GM19193 (cell line): ENCODE measurements around the gene PUM1.

Experiments used
- POLR2A ChIP-seq: IDR thresholded peaks from 4 replicates; pipeline ENCODE4 v1.6.1; 2011; ENCODE audit not compliant: insufficient read depth, insufficient read length; ENCODE audit errors: extremely low read depth

PUM1 gene

DNA sequence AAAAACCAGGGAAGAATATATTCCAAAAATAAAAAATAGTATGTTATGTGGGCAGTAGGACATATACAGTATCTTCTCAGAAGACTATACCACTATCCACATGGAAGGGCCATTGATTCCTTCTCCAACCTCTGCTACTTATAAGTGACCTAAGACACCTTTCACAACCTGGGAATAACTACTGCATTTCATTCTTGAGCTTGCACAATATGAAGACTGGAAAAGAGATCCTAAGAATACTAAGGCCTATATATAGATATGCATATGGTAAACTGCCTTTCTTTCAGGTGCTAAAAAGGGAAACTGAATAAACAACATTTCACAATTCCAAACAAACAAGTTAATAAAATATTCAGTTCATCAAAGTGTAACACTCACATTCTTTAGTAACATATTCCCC lies 125.0 kb downstream of the PUM1 start:
- no peak for TF ChIP-seq POLR2A

DNA sequence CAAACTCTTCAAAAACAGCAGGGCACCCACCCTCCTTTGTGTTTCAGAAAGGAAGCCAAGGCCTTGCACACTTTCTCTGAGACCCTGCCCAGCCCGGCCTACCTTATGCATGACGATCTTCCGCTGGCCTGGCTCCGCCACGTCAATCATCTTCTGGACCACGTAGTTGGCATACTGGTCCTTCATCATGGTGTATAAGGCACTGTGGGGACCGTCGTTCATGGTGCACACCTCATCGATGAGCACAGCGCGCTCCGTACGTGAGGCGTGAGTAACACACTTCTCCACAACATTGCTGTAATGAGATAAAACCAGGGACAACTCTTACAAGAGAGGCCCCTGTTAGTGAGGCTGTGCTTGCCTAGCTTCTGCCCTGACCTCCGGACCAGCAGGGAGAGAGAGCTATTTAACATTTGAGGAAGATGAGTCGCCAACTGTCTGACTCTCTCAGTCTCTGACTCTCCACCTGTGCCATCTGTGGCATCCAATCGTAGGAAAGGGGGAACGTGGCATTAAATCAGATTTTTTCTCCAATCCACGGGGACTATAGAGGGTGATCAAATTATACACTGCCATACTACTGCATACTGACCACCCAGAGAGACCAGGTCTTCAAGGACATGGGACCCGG lies 128.9 kb downstream of the PUM1 start:
- TF ChIP-seq POLR2A, result no peak

DNA sequence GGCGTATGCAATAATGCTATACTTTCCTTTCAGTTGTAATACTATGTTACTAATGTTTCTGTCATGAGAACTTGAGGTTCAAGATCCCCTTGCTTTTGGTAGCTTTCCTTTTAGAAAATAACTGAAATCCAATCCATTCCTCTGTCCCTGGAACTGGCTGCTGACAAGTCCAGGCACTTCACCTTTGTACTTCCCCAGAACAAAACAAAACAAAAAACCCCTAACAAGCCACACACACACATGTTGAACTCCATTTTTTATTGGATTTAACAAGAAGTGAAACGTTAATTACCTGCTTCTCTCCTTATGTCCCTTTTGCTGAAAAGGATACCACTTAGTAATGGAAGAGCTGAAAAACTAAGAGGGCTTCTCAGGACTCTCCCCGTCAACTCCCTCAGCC lies 130.9 kb downstream of the PUM1 start:
- TF ChIP-seq POLR2A, result no peak

DNA sequence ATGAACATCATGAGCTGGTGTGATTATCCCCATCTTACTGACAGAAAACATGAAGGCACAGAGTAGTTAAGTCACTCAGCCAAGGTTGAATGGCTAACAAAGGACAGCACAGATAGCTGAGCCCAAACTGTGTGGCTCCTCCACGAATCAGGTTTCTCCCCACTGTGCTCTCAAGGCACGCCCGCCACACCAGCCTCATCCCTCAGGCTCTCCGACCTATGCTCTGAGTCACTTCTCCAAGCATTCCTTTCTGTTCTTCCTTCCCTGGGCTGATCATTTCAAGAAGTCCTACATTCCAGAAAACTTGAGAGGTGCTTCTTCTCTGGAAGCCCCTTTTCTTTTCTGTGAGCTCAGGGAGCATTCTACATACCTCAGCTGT lies 131.7 kb downstream of the PUM1 start:
- TF ChIP-seq POLR2A, result no peak

DNA sequence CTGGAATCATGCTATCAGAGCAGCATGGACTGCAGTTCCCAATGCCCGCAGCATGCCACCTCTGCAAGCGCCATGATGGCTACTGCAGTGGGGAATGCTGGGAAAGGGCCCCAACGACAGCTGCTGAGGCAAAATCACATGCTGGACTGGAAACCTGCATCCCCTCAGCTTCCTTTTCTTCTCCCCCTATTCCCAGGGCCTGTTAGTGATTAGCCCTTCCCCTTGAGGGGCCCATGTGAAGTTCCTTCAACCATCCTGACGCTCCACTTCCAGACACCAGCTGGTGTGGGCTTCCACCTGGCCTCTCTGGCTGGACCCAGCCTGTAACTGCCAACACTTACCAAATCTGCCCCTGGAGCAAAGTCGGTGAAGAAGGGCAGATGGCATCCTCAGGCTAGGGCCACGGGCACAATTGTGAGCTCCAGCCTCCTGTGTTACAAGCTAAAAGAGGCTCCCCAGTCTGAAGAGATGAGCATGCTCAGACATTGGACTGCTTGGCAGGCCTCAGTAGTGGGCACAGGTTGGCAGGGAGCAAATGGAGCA lies 134.8 kb downstream of the PUM1 start:
- TF ChIP-seq POLR2A, result peak; percentile 35

DNA sequence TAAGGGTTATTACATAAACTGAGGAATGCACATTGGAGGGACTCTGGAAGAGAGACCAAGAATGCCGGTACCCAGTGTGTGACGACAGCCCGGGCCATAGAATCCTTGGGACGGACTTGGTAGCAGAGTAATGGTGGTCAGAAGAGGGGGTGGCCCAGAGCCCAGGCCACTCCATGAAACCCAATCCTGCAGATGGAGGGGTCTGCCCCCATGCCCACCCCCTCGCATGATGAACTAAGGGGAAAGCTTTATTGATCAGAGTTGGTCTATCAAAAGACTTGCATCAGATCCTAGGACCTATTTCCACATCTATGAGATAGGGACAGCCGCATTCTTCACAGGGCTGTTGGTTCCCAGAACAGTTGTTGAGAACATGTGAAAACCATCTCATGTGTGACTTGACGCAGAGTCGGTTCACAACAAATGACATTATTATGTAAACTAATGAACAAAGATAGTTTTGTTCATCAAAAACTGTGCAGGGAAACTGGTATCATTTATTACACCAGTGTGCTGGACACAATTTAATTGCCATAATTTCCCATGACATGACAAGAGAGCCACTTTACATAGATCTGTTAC lies 135.5 kb downstream of the PUM1 start:
- no peak for TF ChIP-seq POLR2A

DNA sequence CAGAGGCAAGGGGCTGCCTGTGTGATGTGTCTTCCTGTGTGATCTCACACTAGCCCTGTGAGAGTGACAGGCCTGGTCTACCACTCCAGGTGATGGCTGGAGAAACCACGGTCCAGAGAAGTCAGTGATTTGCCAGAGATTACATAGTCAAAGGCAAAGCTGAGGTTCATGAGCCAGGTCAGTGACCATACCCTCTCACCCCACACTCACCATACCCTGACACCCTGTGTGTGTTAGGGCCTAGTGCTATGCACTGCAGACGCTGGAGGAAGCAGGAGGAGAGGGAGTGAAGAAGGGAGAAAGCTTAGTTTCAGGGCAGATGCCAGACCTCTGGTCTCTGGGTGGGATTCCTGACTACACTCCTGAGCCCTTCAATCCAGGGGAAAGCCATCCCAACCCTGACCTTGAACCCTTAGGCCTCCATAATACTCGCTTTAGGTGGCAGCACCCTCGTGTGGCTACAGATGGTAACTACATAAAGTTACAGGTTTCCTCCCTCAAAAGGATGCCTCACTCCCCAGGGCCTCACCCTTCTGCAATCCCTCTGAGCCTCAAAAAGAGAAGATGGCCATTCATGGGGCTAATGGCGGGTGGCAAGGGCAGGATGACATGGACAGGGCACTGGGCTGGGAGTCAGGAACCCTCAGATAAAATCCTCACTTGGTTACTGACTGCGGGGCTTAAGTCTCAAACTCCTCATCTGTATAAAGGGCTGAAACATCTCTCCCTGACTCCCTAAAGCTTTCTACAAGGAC lies 136.2 kb downstream of the PUM1 start:
- no peak for TF ChIP-seq POLR2A

DNA sequence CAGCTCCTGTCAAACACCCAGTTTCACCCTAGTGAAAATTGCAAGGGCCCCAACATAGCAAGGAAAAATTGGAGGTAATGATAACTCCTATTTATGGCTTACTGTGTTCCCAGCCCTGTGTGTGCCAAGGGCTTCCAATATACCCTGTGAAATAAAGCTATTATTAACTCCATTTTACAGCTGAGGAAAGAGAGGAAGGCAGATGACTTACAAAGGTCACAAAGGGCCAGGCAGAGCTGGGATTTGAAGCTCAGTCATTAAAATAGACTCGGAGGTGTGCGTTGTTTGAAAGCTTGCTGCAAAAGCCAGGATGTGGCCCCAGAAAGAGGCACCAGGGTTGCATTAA lies 136.8 kb downstream of the PUM1 start:
- TF ChIP-seq POLR2A, result no peak

DNA sequence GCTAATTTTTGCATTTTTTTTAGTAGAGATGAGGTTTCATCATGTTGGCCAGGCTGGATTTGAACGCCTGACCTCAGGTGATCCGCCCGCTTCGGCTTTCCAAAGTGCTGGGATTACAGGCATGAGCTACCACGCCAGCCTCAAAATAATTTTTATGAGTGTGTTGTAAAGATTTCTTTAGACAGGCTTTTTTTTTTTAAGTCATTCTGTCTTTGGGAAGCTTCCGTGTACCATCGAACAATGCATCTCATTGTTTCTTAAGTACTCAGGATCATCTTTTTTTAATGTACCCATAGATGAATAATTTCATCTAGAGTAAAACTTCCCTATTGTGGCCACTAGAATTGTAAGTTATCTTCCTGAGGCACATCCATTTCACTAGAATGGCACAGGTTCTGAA lies 137.3 kb downstream of the PUM1 start:
- TF ChIP-seq POLR2A, result no peak

DNA sequence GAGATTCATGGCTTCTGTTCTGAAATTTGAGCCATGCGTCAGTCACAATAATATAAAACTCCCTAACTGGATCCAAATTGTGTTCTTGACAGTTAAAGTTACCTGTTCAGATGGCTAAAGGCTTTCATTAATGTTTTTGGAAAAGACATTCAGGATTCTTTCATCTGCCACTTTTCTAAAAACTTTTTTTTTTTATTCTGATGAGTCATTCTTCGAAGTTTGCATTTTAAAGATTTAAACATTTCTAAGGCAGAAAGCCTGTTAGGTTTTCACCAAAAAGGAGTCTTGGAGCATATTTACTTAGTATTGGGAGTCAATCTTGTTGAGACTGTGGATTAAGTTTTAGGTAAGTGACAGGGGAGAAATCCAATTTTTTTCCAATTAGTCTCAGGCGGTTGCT lies 138.1 kb downstream of the PUM1 start:
- no peak for TF ChIP-seq POLR2A

DNA sequence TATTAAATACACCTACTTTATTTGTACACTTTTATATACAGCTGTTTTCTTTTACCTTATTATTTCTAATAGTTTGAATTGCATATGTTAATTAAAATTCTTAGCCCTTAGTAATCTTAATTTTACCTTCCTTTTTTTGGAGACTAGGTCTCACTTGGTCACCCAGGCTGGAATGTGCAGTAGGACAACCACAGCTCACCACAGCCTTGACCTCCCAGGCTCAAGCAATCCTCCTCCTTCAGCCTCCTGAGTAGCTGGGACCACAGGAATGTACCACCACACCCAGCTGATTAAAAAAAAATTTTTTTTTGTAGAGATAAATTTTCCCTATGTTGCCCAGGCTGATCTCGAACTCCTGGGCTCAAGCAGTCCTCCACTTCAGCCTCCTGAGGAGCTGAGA lies 141.9 kb downstream of the PUM1 start:
- TF ChIP-seq POLR2A, result no peak

DNA sequence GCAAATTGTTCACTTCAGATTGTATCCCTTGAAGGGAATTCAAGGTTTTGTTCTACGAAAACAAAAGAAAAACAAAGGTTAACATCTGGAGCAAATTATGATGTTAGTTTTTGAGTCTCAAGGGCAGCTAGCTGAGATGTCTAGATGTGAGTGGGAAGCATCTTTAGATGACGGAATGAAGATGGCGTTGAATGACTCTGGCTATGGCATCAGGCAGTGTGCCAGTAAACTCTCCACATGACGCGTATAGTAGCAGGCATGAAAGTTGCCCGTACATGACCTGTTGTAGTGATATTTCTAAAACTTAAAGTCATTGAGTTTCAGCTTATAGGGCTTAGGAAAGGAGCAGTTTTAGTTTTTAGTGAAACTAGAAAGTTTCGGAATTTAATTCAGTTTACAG lies 144.7 kb downstream of the PUM1 start:
- TF ChIP-seq POLR2A, result no peak

DNA sequence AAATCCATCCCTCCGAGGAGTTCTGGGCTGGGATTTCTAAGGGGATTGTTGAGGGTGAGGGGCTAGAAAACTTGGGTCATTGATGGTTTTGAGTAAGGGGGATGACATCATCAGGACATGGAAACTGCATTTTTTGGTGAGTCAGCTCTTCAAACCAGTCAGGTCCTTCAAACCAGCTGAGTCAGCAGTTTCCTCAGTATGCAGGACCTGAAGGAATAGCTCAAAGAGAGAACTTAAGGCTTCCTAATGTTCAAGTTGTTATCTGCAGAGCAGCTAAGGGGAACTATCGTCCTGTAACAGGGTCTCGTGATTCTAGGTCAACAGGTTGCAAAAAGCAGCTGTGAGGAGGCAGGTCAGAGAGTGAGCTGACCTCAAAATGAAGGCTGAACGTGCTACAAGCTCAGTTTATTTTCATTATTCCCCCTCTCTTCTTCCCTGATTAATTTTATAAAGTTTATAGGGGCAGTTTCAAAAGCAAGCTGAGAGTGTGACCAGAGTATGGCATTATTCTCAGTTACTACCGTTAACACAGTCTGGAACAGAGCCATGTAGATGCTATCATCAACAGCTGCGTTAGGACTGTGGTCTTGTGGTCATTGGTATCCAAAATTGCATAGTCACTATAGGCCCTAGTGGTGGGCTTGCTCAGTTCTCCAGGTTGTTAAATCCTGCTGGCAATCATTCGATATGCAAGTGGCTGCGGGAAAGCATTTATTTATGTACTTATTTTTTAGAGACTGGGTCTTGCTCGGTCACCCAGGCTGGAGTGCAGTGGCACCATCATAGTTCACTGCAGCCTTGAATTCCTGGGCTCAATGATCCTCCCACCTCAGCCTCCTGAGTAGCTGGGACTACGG lies 146.3 kb downstream of the PUM1 start:
- TF ChIP-seq POLR2A, result no peak

DNA sequence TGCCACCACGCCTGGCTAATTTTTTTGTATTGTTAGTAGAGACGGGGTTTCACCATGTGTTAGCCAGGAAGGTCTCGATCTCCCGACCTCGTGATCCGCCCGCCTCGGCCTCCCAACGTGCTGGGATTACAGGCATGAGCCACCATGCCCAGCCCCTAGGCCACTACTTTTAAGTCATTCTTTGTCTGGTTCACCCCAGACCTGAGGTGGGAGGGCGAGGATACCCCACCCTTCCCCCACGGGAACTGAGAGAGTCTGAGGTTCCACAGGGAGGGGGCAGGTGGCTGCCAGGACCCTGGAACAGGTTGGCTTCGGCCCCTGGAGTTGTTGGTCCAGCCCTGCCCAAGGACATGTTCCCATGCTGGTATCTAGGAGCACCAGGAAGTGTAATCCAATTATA lies 149.2 kb downstream of the PUM1 start:
- no peak for TF ChIP-seq POLR2A
